ENCODE data around the gene PRKACG.

DNA sequence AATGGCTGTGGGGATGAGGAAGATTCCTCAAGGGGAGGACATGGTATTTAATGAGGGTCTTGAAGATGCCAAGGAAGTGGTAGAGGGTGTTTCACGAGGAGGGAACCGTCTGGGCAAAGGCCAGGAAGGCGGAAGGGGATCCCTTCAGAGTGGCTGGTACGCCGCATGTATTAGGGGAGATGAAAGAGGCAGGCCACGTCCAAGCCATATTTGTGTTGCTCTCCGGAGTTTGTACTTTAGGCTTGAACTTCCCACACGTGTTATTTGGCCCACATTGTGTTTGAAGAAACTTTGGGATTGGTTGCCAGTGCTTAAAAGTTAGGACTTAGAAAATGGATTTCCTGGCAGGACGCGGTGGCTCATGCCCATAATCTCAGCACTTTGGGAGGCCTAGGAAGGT lies 22.9 kb upstream of the PRKACG start:
- TF ChIP-seq, protein P1, sequence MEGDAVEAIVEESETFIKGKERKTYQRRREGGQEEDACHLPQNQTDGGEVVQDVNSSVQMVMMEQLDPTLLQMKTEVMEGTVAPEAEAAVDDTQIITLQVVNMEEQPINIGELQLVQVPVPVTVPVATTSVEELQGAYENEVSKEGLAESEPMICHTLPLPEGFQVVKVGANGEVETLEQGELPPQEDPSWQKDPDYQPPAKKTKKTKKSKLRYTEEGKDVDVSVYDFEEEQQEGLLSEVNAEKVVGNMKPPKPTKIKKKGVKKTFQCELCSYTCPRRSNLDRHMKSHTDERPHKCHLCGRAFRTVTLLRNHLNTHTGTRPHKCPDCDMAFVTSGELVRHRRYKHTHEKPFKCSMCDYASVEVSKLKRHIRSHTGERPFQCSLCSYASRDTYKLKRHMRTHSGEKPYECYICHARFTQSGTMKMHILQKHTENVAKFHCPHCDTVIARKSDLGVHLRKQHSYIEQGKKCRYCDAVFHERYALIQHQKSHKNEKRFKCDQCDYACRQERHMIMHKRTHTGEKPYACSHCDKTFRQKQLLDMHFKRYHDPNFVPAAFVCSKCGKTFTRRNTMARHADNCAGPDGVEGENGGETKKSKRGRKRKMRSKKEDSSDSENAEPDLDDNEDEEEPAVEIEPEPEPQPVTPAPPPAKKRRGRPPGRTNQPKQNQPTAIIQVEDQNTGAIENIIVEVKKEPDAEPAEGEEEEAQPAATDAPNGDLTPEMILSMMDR (conservative IDR thresholded peaks at IDR 0.05; ENCODE audit: low read depth in 2 of 2): no peak
- TF ChIP-seq, protein P2, sequence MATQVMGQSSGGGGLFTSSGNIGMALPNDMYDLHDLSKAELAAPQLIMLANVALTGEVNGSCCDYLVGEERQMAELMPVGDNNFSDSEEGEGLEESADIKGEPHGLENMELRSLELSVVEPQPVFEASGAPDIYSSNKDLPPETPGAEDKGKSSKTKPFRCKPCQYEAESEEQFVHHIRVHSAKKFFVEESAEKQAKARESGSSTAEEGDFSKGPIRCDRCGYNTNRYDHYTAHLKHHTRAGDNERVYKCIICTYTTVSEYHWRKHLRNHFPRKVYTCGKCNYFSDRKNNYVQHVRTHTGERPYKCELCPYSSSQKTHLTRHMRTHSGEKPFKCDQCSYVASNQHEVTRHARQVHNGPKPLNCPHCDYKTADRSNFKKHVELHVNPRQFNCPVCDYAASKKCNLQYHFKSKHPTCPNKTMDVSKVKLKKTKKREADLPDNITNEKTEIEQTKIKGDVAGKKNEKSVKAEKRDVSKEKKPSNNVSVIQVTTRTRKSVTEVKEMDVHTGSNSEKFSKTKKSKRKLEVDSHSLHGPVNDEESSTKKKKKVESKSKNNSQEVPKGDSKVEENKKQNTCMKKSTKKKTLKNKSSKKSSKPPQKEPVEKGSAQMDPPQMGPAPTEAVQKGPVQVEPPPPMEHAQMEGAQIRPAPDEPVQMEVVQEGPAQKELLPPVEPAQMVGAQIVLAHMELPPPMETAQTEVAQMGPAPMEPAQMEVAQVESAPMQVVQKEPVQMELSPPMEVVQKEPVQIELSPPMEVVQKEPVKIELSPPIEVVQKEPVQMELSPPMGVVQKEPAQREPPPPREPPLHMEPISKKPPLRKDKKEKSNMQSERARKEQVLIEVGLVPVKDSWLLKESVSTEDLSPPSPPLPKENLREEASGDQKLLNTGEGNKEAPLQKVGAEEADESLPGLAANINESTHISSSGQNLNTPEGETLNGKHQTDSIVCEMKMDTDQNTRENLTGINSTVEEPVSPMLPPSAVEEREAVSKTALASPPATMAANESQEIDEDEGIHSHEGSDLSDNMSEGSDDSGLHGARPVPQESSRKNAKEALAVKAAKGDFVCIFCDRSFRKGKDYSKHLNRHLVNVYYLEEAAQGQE (IDR thresholded peaks at IDR 0.05; ENCODE audit: unreplicated experiment): no peak
- no peak for TF ChIP-seq POLR2AphosphoS5 (IDR thresholded peaks at IDR 0.05; ENCODE audit: low read depth)
